ENCODE results near the gene TUBA4B. TPM values are rescaled to one million over a fixed set of nuclear protein-coding genes. Genes with fewer than 3 reads are reported as not detected.

Gene TUBA4B
- total RNA-seq, 6 donors from 2014 or later: 0.26 to 8.9 (median 3.1) TPM

GRCh38 chr2:219268294-219268693, 15.3 kb downstream of the TUBA4B start:
- Histone ChIP-seq H3K36me3 (no peaks in the 10 kb centered on the region), H3K4me3 (no peak overlapping the region), H3K27ac (no peak overlapping the region), H3K27me3 (no peaks in the 10 kb centered on the region), H3K9me3 (no peaks in the 10 kb centered on the region), H3K4me1 (no peaks in the 10 kb centered on the region)
- 89 to 100% methylated on average over 2 of the region's 2 CpGs for WGBS, 2 donors
- no peak for DNase-seq
- no peak for ATAC-seq (ENCODE audit: low FRiP score in 2 of 2)
- TF ChIP-seq CTCF (IDR thresholded peaks at IDR 0.05) (no peak), EP300 (IDR thresholded peaks at IDR 0.05) (no peak), POLR2AphosphoS5 (IDR thresholded peaks at IDR 0.05) (no peak), POLR2A (IDR thresholded peaks at IDR 0.05) (no peak)

GRCh38 chr2:219269362-219270054, 16.5 kb downstream of the TUBA4B start:
- 56 to 57% methylated on average over 3 to 8 of the region's 8 CpGs for WGBS, 2 donors
- no peaks in the 10 kb centered on the region for H3K9me3 ChIP-seq
- H3K4me3 ChIP-seq: no peak overlapping the region
- DNase-seq (peak in 1 of 2 donors; percentile 67), ATAC-seq (ENCODE audit: low FRiP score in 2 of 2) (no peak)
- no peaks in the 10 kb centered on the region for H3K36me3 ChIP-seq
- H3K27me3 ChIP-seq: no peaks in the 10 kb centered on the region
- H3K27ac ChIP-seq: no peak overlapping the region
- H3K4me1 ChIP-seq: no peaks in the 10 kb centered on the region
- TF ChIP-seq EP300 (IDR thresholded peaks at IDR 0.05) (no peak), POLR2AphosphoS5 (IDR thresholded peaks at IDR 0.05) (no peak), CTCF (IDR thresholded peaks at IDR 0.05) (no peak), POLR2A (IDR thresholded peaks at IDR 0.05) (no peak)

- Histone ChIP-seq H3K27me3 (no peaks in the 10 kb centered on the region), H3K4me1 (no peaks in the 10 kb centered on the region), H3K36me3 (no peaks in the 10 kb centered on the region), H3K9me3 (no peaks in the 10 kb centered on the region), H3K27ac (no peak overlapping the region), H3K4me3 (no peak overlapping the region)
- 92 to 96% methylated on average over 5 of the region's 5 CpGs for WGBS, 2 donors
- no peak for DNase-seq
- no peak for ATAC-seq (ENCODE audit: low FRiP score in 2 of 2)
- no peak for TF ChIP-seq POLR2A (IDR thresholded peaks at IDR 0.05)
Measured at GRCh38 chr2:219270055-219270372, 17.0 kb downstream of the TUBA4B start.

- no peaks in the 10 kb centered on the region for H3K9me3 ChIP-seq
- DNase-seq (no peak), ATAC-seq (ENCODE audit: low FRiP score in 2 of 2) (no peak)
- no peaks in the 10 kb centered on the region for H3K27me3 ChIP-seq
- no peaks in the 10 kb centered on the region for H3K36me3 ChIP-seq
- TF ChIP-seq CTCF (IDR thresholded peaks at IDR 0.05) (no peak), POLR2AphosphoS5 (IDR thresholded peaks at IDR 0.05) (no peak), EP300 (IDR thresholded peaks at IDR 0.05) (no peak), POLR2A (IDR thresholded peaks at IDR 0.05) (no peak)
- no peaks in the 10 kb centered on the region for H3K4me1 ChIP-seq
- WGBS, 2 donors: 64 to 89% methylated on average over 2 of the region's 2 CpGs
- no peak overlapping the region for H3K27ac ChIP-seq
- no peak overlapping the region for H3K4me3 ChIP-seq
Measured at GRCh38 chr2:219271021-219271420, 18.0 kb downstream of the TUBA4B start.

GRCh38 chr2:219272356-219272755, 19.3 kb downstream of the TUBA4B start:
- no peaks in the 10 kb centered on the region for H3K27me3 ChIP-seq
- WGBS, 2 donors: 83 to 87% methylated on average over 4 of the region's 4 CpGs
- DNase-seq: no peak

More at GRCh38 chr2:219272356-219272755, 19.3 kb downstream of the TUBA4B start:
- no peak for TF ChIP-seq POLR2AphosphoS5 (IDR thresholded peaks at IDR 0.05)
- TF ChIP-seq POLR2A (IDR thresholded peaks at IDR 0.05): no peak
- no peak for TF ChIP-seq EP300 (IDR thresholded peaks at IDR 0.05)
- TF ChIP-seq CTCF (IDR thresholded peaks at IDR 0.05): no peak
- Histone ChIP-seq H3K36me3 (no peaks in the 10 kb centered on the region), H3K4me3 (no peak overlapping the region), H3K9me3 (no peaks in the 10 kb centered on the region), H3K4me1 (peaks cover 0 to under 1% (median under 1%) of the 10 kb centered on the region in 4 donors), H3K27ac (no peak overlapping the region)
- ATAC-seq (ENCODE audit: low FRiP score in 2 of 2): no peak

Measured in upper lobe of left lung (tissue), 6 donors.